DOHH2 (cell line): ENCODE measurements around the gene CPM.

Source experiments
- H3F3A ChIP-seq: fragments of 200-600 bp; sonication (generic), shearing (Covaris generic); 2 replicates; pipeline ENCODE4 v1.6.0; 2016; ENCODE audit warnings: antibody characterized with exemption, mild to moderate bottlenecking; ENCODE audit not compliant: control insufficient read depth, insufficient read depth
- H3K27ac ChIP-seq: fragments of 200-600 bp; sonication (generic); 2 replicates; pipeline ENCODE4 v1.5.1; 2014; ENCODE audit warnings: low read depth, mild to moderate bottlenecking, low read length, moderate library complexity
- H3K27me3 ChIP-seq: fragments of 200-600 bp; sonication (generic); 2 replicates; pipeline ENCODE4 v1.6.1; 2014; ENCODE audit warnings: mild to moderate bottlenecking, low read length, mixed read lengths; ENCODE audit not compliant: control insufficient read depth
- H3K36me3 ChIP-seq: fragments of 200-600 bp; sonication (generic); 2 replicates; pipeline ENCODE4 v1.6.1; 2014; ENCODE audit warnings: mild to moderate bottlenecking, low read length, moderate library complexity, mixed read lengths; ENCODE audit not compliant: control insufficient read depth
- H3K4me1 ChIP-seq: fragments of 200-600 bp; sonication (generic); 2 replicates; pipeline ENCODE4 v1.6.1; 2014; ENCODE audit warnings: mild to moderate bottlenecking, low read length, mixed read lengths; ENCODE audit not compliant: control insufficient read depth
- H3K4me2 ChIP-seq: fragments of 200-600 bp; sonication (generic); 2 replicates; pipeline ENCODE4 v1.6.0; 2014; ENCODE audit warnings: mild to moderate bottlenecking, low read length, moderate library complexity
- H3K4me3 ChIP-seq: fragments of 200-600 bp; sonication (generic); 2 replicates; pipeline ENCODE4 v1.5.1; 2014; ENCODE audit warnings: mild to moderate bottlenecking, low read length, mixed read lengths
- H3K79me2 ChIP-seq: fragments of 200-600 bp; sonication (generic); 2 replicates; pipeline ENCODE4 v1.6.1; 2014; ENCODE audit warnings: mild to moderate bottlenecking, low read length, mixed read lengths; ENCODE audit not compliant: control insufficient read depth
- H3K9me2 ChIP-seq: fragments of 200-600 bp; sonication (generic); replicated peaks from 2 replicates; pipeline ENCODE4 v1.6.1; 2014; ENCODE audit warnings: mild to moderate bottlenecking, low read length, mixed read lengths; ENCODE audit not compliant: control insufficient read depth
- H3K9me3 ChIP-seq: fragments of 200-600 bp; sonication (generic); 2 replicates; pipeline ENCODE4 v1.6.1; 2014; ENCODE audit warnings: antibody characterized with exemption, low read length, mixed read lengths; ENCODE audit not compliant: control insufficient read depth, insufficient read depth
- H4K20me1 ChIP-seq: fragments of 200-600 bp; sonication (generic); 2 replicates; pipeline ENCODE4 v1.6.0; 2014; ENCODE audit warnings: low read depth, mild to moderate bottlenecking, antibody characterized with exemption, low read length, moderate library complexity; ENCODE audit not compliant: control insufficient read depth, insufficient read depth
- EZH2phosphoT487 ChIP-seq: fragments of 200-600 bp; sonication (generic); IDR thresholded peaks from 2 replicates; pipeline ENCODE4 v1.6.1; 2017; ENCODE audit warnings: borderline replicate concordance, mild to moderate bottlenecking, antibody characterized with exemption, low read length, moderate library complexity, mixed read lengths
- TF ChIP-seq, protein P1 (sequence below): fragments of 200-600 bp; sonication (generic); IDR thresholded peaks from one replicate; pipeline ENCODE4 v1.5.1; 2014; ENCODE audit warnings: antibody characterized with exemption, mild to moderate bottlenecking, low read depth, low read length; ENCODE audit not compliant: poor library complexity, severe bottlenecking

The CPM gene

DNA sequence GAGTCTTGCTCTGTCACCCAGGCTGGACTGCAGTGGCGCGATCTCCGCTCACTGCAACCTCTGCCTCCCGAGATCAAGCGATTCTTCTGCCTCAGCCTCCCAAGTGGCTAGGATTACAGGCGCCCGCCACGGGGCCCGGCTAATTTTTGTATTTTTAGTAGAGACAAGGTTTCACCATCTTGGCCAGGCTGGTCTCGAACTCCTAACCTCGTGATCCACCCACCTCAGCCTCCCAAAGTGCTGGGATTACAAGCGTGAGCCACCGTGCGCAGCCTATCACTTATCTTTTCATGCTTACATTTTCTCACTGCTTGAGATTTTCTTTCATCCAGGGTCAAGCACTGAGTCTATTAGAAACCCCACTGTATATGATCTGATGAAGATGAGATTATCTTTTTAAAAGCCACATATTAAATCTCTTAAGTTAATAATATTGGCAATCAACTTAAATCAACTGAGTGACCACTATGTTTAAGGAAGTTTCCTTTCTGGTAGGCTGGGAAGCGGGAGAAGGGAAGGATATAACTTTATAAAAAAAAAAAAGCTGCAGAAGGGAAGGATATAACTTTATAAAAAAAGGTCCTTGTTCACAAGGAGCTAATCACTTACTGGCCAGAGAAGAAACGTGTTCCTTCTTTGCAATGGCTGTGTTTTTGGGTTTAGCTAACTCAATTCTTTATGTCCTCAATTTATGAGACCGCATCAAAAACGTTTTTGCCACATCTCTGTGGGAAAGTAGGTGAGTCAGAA, 126.3 kb downstream of the CPM start:
- TF ChIP-seq, protein P1, sequence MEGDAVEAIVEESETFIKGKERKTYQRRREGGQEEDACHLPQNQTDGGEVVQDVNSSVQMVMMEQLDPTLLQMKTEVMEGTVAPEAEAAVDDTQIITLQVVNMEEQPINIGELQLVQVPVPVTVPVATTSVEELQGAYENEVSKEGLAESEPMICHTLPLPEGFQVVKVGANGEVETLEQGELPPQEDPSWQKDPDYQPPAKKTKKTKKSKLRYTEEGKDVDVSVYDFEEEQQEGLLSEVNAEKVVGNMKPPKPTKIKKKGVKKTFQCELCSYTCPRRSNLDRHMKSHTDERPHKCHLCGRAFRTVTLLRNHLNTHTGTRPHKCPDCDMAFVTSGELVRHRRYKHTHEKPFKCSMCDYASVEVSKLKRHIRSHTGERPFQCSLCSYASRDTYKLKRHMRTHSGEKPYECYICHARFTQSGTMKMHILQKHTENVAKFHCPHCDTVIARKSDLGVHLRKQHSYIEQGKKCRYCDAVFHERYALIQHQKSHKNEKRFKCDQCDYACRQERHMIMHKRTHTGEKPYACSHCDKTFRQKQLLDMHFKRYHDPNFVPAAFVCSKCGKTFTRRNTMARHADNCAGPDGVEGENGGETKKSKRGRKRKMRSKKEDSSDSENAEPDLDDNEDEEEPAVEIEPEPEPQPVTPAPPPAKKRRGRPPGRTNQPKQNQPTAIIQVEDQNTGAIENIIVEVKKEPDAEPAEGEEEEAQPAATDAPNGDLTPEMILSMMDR = no peak
- no peak for TF ChIP-seq EZH2phosphoT487
- Histone ChIP-seq H3K9me2 (no peaks in the 10 kb centered on the region), H3K4me3 (peak overlapping the region; percentile 88), H3K9me3 (no peaks in the 10 kb centered on the region), H3K79me2 (peaks cover 37% of the 10 kb centered on the region), H4K20me1 (no peaks in the 10 kb centered on the region), H3K27ac (peak overlapping the region; percentile 96), H3K27me3 (no peaks in the 10 kb centered on the region), H3K36me3 (peaks cover 34% of the 10 kb centered on the region), H3K4me2 (peak overlapping the region; percentile 82), H3F3A (peaks cover 13% of the 10 kb centered on the region), H3K4me1 (peaks cover 71% of the 10 kb centered on the region)

- H3F3A ChIP-seq = peaks cover 13% of the 10 kb centered on the region
- peak overlapping the region; percentile 96 for H3K27ac ChIP-seq
- no peaks in the 10 kb centered on the region for H3K9me3 ChIP-seq
- H3K79me2 ChIP-seq = peaks cover 27% of the 10 kb centered on the region
- no peaks in the 10 kb centered on the region for H3K9me2 ChIP-seq
- H4K20me1 ChIP-seq = no peaks in the 10 kb centered on the region
- peak overlapping the region; percentile 82 for H3K4me2 ChIP-seq
- peaks cover 64% of the 10 kb centered on the region for H3K4me1 ChIP-seq
- no peak overlapping the region for H3K4me3 ChIP-seq
- TF ChIP-seq, protein P1 = no peak
- TF ChIP-seq EZH2phosphoT487 = no peak
- peaks cover 25% of the 10 kb centered on the region for H3K36me3 ChIP-seq
- H3K27me3 ChIP-seq = no peaks in the 10 kb centered on the region
Measured at GRCh38 chr12:68805592-68806120, 127.3 kb downstream of the CPM start.

DNA sequence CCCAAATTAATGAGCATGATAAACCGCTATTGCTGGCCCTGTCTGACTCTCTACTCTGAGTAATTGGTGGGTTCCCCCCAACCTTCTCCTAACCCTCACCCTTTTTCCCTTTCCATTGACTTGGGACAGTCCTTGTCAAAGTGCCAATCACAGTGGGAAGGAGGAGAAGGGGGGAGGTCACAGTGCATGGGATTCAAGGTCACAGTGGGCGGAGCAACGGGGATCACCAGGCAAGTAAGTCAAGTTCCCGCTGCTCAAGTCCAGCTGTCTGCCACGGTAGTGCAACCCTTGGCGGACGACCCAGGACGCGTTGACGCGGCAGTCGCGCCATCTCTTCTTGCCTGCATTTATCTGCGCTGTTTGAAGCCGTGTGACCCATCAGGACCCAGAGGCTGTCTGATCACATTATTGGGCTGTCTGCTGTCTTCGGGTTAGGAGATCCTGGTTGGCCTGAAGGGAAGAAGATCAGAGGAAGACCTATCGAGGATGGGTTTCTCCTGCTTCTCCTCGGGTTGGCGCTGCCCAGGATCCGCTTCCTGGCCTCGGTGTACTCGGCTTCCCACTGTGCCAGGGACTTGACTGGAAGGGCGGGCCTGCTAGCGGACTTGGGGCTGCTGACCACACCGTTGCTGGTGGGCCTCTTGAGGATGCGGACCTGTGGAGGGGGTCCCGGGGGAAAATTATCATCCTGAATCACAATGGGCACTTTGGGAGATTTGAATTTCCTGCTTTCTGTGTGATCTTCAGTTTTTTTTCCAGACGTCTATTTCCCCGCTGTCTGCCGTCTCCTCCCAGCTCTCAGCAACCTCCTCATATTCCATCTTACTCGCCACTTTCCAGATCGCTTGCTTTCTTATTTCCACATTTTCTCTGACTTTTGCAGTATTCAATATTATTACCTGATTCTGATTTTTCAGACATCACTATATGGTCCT, 128.0 kb downstream of the CPM start:
- no peaks in the 10 kb centered on the region for H3K9me3 ChIP-seq
- TF ChIP-seq, protein P1 = no peak
- no peak for TF ChIP-seq EZH2phosphoT487
- peaks cover 61% of the 10 kb centered on the region for H3K4me1 ChIP-seq
- H3K27ac ChIP-seq = peak overlapping the region; percentile 96; the same call in 1 of the 2 replicates
- H3K9me2 ChIP-seq = no peaks in the 10 kb centered on the region
- peaks cover 17% of the 10 kb centered on the region for H3F3A ChIP-seq
- no peak overlapping the region for H3K4me2 ChIP-seq
- H3K27me3 ChIP-seq = no peaks in the 10 kb centered on the region
- H3K4me3 ChIP-seq = no peak overlapping the region
- peaks cover 19% of the 10 kb centered on the region for H3K36me3 ChIP-seq
- H4K20me1 ChIP-seq = no peaks in the 10 kb centered on the region
- peaks cover 20% of the 10 kb centered on the region for H3K79me2 ChIP-seq
